ENCODE data around the gene CSF1.

CSF1 gene

DNA sequence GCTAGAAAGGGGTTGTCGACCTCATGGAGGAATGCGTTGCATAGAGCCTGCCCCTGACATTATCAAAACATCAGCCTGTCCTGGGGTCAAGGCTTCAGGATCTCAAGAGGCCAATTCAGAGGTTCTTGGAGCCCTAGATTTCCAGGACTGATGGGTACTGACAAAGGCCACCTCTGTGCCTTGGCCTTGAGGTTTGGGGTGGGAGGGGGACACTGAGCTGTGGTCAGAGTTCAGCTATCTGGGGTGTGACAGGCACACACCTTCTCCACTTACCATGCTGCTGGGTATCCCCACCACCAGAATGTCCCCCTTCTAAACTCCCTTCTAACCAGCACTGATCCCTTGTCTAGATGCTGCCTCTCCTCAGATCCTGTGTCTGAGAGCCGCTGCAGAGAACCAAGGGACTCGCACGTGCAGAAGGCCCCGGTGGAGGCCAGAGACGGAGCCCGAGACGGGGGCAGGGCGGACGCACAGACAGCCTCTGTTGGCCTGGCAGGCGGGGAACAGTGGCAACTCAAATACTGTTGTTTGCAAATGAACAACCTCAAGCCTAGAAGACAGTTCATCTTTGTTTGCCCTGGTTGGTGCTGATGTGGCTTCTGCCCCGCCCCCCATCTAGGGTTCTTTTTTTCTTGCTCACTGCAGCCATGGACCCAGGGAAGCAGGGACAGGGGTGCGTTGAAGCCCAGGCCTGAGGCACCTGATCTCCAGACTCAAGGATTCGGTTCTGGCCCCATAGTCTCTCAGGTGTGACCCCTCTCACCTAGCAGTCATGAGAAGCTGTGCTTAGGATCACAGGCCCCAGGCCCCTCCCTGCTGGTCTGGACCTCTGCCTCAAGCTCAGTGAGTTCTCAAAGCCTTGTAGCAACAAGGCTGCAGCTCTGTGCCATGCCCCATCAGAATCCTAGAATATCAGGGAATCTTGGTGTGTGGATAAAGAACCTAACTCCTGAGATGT, 28.1 kb upstream of the CSF1 start:
- DNase-seq (ENCODE audit: low spot score) = no peak

DNA sequence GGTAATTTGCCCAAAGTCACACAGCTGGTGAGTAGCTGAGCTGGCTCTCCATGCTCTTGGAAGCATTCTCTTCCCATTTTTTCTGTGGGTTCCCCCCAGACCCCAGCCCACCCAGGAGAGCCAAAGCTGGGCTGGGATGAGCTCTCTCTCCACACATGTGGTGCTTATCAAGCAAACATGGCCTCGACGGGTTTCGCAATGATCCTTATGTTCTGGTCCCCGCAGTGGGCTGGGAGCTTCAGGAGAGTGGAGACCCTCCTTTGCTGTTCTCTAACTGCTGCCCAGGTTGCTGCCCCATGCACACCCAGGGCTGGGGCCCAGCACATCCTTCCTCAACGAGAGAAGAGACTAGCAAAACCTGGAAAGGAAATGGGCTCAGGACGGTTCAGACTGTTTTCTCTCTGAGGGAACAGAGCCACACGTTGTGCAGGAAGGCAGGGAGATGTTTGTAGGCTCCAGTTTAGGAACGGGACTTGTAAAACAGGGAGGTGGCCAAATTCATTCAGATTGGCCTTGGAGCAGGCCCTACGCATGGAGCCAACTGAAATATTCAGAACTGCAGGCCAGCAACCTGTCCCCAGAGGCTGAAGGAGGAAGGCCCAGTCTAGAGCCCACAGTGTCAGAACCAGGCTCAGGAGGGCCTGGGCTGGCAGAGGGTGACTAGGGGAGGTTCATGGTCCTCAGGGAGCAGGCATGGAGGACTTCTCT, 27.2 kb upstream of the CSF1 start:
- no peak for DNase-seq (ENCODE audit: low spot score)

GRCh38 chr1:109884242-109884891, 26.3 kb upstream of the CSF1 start:
- DNase-seq (ENCODE audit: low spot score) = no peak

- DNase-seq (ENCODE audit: low spot score) = no peak
Observed at GRCh38 chr1:109885589-109885988, 25.1 kb upstream of the CSF1 start.

DNA sequence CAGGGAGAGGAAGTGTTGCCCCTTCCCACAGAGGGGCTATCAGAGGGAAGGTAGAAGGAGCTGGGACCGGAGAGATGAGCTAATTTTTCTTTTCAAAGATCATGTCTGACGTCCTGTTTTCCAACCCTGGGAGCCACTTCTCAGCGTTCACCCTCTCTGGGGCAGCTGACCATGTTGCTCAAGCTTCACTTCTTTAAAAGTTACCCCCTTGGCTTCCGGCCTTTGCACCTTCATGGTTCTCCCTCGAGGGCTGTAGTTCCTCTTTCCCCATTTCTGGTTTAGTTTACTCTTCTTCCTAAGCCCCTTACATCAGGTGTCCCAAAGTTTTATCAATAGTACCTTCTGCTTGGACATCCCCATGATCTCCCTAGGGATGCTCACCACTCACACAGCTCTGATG, 23.8 kb upstream of the CSF1 start:
- DNase-seq (ENCODE audit: low spot score) = no peak

- no peak for DNase-seq (ENCODE audit: low spot score)
Observed at GRCh38 chr1:109887271-109887670, 23.4 kb upstream of the CSF1 start.

DNA sequence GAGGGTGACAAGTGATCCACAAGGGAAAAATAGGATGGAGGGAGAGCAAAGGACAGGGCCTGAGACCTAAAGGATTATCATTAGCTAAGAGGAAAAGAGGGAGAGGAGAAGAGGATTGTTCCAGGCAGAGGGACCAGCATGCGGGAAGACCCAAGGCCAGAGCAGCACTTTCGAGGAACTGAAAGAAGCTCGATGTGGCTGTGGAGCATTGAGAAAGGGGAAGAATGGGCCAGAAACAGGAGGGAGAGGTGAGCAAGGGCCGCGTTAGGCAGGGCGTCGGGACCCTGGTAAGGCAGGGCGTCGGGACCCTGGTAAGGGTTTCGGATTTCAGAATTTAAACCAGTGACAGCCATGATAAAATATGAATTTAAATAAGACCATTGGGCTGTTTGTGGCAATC, 22.8 kb upstream of the CSF1 start:
- DNase-seq (ENCODE audit: low spot score) = no peak

DNA sequence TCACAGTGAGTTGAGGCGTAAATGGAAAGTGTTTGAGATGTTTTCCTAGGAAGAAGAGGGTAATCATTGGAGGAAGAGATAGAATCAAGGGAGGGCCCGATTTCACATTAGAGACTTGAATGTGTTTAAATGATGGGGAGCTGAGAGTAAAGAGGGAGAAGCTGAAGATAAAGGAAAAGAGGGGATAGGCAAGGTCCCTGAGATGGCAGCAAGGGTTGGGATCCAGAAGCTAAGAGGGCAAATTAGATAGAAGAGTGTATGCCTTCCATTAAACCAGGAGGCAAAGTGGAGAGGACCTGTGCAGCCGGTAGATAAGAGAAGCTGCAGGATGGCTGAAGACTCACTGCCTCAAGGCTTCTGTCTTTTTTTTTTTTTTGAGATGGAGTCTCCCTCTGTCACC, 21.6 kb upstream of the CSF1 start:
- no peak for DNase-seq (ENCODE audit: low spot score)

GRCh38 chr1:109890115-109890953, 20.3 kb upstream of the CSF1 start:
- no peak for DNase-seq (ENCODE audit: low spot score)

DNA sequence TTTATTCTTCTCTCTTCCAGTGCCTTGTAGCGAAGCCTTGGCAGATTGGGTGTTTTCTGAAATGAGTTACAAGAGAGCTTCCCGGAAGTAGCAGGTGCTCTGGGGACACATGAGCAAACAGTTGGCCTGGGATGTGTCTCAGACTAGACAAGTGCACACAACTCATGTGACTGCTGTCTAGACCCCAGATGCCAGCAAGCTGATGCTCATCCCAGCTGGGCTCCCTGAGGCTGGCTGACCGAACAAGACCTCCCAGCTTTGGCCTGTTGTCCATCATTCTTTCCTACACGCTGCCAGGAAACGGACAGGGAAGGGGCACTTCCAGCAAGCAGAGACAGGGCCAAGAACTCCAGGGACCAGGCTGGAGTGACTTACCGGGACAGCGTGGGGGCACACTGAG, 18.7 kb upstream of the CSF1 start:
- DNase-seq (ENCODE audit: low spot score) = peak; percentile 32

DNA sequence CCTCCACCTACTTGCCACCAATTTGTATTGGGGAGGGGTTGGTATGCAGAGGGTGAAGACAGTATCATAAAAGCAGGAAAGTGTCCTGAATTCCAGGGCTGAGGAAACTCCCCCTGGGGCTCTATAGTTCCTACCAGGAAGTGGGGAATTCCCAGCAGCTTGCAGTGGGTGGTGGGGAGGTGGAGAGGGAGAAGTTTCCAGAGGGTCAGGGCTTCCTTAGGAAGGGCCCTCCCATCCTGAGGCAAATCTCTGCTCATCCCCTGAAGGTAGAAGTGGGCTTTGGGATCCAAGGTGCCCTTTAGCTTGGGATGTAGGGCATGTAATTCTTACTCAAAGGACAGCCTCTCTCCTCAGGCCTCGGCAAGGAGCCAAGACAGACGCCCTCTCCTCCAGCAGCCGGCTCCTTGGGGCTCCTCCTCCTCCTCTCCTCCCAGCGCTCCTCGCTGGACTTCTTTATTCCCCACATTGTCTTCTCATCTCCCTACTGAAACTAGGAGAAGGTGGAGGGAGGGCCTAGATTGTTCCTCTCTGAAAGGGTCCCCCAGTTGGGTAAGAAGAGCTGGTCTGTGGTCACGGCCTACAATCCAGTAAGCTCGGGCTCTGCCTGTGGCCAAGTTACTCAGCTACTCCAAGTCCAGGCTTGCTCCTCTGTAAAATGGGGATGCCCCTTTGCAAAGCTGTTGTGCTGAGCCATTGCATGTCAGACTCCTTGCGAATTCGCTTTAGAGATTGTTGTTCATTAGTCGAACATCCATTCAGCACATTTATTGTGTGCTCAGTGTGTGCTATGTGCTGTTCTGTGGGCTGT, 17.9 kb upstream of the CSF1 start:
- DNase-seq (ENCODE audit: low spot score) = peak; percentile 82

GRCh38 chr1:109893532-109894171, 17.0 kb upstream of the CSF1 start:
- DNase-seq (ENCODE audit: low spot score) = no peak

DNA sequence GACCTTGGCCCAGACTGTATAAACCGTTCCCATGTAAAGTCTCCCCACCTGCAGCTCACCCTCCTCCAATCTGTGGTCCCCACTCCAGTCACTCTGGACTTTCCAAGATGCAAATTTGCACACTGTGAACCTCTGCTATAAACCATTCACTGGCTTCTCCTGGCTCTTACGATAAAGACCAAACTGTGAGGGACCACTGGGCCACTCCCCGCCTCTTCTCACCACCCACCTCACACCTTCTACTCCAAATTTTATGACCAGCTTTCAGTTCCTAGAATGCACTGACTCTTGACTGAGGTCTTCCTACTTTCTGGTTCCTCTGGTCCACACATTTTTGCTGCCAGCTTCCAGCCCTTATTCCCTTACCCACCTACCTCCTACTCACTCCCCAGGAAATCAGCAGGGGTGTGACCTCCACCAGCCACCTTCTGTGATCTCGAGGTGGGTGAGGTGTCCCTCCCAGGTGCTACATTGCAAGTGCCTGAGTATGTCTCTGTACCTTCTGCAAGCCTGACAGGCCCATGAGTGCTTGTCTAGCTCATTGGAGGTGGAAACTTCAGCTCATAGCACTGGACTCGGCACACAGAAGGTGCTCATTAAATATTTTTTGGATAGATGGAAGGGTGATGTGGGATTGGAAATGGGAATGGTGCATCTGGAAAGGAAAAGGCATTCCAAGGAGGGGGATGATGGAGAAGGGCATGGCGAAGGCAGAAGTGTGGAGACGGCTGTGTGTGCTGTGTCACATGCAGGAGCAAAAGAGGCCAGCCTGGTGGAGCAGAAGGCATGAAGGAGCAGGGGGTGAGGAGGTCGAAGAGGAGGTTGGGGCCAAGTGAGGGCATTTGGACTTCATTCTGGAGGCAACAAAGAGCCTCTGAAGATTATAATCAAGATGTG, 15.6 kb upstream of the CSF1 start:
- no peak for DNase-seq (ENCODE audit: low spot score)

- DNase-seq (ENCODE audit: low spot score) = peak; percentile 82
Observed at GRCh38 chr1:109895720-109896504, 14.7 kb upstream of the CSF1 start.

- no peak for DNase-seq (ENCODE audit: low spot score)
Observed at GRCh38 chr1:109896681-109897080, 14.0 kb upstream of the CSF1 start.

GRCh38 chr1:109897259-109897955, 13.2 kb upstream of the CSF1 start:
- DNase-seq (ENCODE audit: low spot score) = no peak

DNA sequence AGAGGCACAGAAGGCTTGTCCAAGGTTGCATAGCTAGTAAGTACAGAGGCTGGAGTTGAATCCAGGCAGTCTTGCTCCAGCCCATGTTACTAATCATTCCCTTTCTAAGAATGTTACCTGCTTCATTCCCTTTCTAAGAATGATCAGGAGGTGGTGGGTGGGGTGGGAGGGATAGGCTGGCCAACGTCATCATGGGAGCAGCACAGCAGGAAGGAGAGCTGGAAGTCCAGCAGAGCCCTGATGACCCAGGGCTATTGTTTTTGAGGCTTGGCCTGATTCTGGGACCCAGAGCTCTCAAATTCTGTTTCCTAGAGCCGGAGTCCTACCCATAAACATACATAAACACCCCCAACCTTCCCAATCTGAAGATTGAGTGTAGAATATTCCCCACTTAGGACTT, 11.8 kb upstream of the CSF1 start:
- DNase-seq (ENCODE audit: low spot score) = no peak

DNA sequence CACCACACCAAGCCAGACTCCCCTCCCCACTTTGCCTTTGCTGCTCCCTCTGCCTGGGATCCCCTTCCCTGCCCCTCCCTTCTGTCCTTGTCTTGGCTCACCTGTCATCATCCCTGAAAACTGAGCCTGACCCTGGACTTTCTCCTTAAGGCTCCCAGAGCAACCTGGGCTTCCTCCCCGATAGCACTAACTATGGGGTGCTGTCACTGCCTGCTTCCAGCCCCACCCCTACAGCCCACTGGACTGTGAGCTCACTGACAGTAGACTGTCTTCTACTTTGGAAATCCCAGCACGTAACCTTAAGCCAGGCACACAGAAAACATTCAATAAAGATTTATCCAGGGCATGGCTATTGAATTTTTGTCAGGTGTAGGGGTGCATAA, 9.5 kb upstream of the CSF1 start:
- DNase-seq (ENCODE audit: low spot score) = no peak

All from kidney tubule cell (primary cell).